Head of caudate nucleus (tissue), 42 donors: Measurements from ENCODE around the gene RPLP1.
"Not testable (repeated sequence)": the region's sequence is repeated elsewhere in the genome, so short reads cannot be mapped to it uniquely, and the experiment has no call there.

ENCODE experiments used
- DNase-seq, 42 donors: peaks; one replicate each; pipeline versions ENCODE4 v3.0.0 to v3.0.0-alpha.2; 2020 to 2021; ENCODE audit warnings: mixed read lengths in 7 of 42
- intact Hi-C: fragments of 100-400 bp; cut with DNase I; formaldehyde crosslinking; loops from one replicate; pipeline ENCODE4 v1.15.0; 2022

RPLP1 gene

GRCh38 chr15:69434679-69435078, 17.9 kb upstream of the RPLP1 start:
- no peak for DNase-seq
- intact Hi-C loops = no loop called here

GRCh38 chr15:69435985-69436384, 16.6 kb upstream of the RPLP1 start:
- intact Hi-C loops = no loop called here
- no peak for DNase-seq

- DNase-seq = no peak
- intact Hi-C loops = no loop called here
These were observed 15.7 kb upstream of the RPLP1 start for GRCh38 chr15:69436951-69437350.

- no peak for DNase-seq
- intact Hi-C loops = no loop called here
These were observed 13.0 kb upstream of the RPLP1 start for GRCh38 chr15:69439623-69440022.

- no peak for DNase-seq
- intact Hi-C loops = no loop called here
These were observed 9.5 kb upstream of the RPLP1 start for GRCh38 chr15:69443032-69443611.

- intact Hi-C loops = no loop called here
- DNase-seq = no peak
These were observed 7.9 kb upstream of the RPLP1 start for GRCh38 chr15:69444686-69445085.

- DNase-seq = no peak
- intact Hi-C loops = no loop called here
These were observed 5.7 kb upstream of the RPLP1 start for GRCh38 chr15:69446953-69447352.

- intact Hi-C loops, DNase-seq: not testable (repeated sequence)
These were observed 2.4 kb upstream of the RPLP1 start for GRCh38 chr15:69450221-69450620.

GRCh38 chr15:69450968-69451695, 1.5 kb upstream of the RPLP1 start:
- DNase-seq = no peak
- intact Hi-C loops = no loop called here

- DNase-seq = peak in 26 of 42 donors; percentile 17 to 57 (median 34)
- intact Hi-C loops = no loop called here
These were observed 497 bp upstream of the RPLP1 start for GRCh38 chr15:69451951-69452691.

GRCh38 chr15:69454953-69455352, 2.3 kb downstream of the RPLP1 start:
- intact Hi-C loops = no loop called here

GRCh38 chr15:69456208-69457166, 3.9 kb downstream of the RPLP1 start:
- intact Hi-C loops = no loop called here
- DNase-seq = no peak

More at GRCh38 chr15:69454953-69455352, 2.3 kb downstream of the RPLP1 start:
- DNase-seq = no peak

GRCh38 chr15:69457304-69458280, 5.0 kb downstream of the RPLP1 start:
- DNase-seq = peak in 1 of 42 donors; percentile 7
- intact Hi-C loops = no loop called here

- intact Hi-C loops = no loop called here
- no peak for DNase-seq
These were observed 6.4 kb downstream of the RPLP1 start for GRCh38 chr15:69459066-69459465.

- peak in 3 of 42 donors; percentile 6 to 35 (median 17) for DNase-seq
- intact Hi-C loops = no loop called here
These were observed 7.9 kb downstream of the RPLP1 start for GRCh38 chr15:69460481-69460880.

GRCh38 chr15:69462030-69462492, 9.4 kb downstream of the RPLP1 start:
- peak in 14 of 42 donors; percentile 19 to 60 (median 38) for DNase-seq
- intact Hi-C loops = no loop called here

- peak; percentile 90 to 98 (median 95) for DNase-seq
- intact Hi-C loops = no loop called here
These were observed 10.0 kb downstream of the RPLP1 start for GRCh38 chr15:69462493-69463181.
